ENCODE results near the gene BORCS6. TPM values are rescaled to one million over a fixed set of nuclear protein-coding genes. Genes with fewer than 3 reads are reported as not detected.

BORCS6 gene
- 1 to 10 TPM; 5.8 to 8.9 TPM for total RNA-seq
- long read RNA-seq, transcript BORCS6-201 (1 exons, 2,575 nt) = major isoform, 32 of 32 reads
- long read RNA-seq, partial matches to known transcripts = 0 of 32 reads
- long read RNA-seq, other reads (novel, unspliced or antisense) = 0 of 32 reads

DNA sequence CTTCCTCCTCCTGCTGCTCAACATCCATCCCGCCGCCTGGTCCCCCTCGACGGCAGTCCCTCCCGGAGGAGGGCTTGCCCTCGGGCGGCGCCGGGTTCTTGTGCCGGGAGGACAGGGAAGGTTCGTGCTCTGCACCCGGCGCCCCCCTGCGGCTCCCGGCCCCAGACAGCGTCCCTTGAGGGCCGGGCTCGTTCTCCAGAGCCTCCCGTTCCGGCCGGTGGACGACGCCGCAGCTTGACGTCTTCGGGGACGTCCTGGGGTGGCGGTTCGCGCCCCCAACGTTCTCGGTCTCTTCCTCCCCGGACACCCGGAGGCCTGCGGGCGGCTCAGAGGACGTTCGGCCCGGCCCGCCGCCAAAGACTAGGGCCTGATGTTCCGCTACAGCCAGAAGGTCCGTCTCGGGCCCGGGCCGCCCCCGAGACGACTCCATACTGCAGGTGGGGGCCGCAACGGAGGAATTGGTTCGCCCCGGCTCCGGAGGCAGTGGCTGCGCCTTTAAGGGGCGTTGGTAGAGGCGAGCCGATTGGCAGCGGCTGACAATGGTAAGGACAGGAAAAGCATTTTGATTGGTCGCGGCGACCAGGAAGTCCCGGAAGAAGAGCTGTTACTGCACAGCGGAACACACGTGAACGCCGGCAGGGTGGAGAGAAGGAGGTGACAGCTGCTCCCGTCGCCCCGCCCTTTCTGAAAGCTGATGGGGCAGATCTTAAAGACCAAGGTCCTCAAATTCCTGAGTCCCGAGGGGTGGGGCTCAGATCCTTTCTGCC is at the start of gene BORCS6:
Gene BORCS6 (minus strand): TSS at position 470 of the 767 bp plus-strand sequence. CDS start 40 bp downstream, at position 430.
- ATAC-seq = peak; percentile 70 to 71
- intact Hi-C loops (cut with DNase I) = no loop called here
- DNase-seq = peak; percentile 98

DNA sequence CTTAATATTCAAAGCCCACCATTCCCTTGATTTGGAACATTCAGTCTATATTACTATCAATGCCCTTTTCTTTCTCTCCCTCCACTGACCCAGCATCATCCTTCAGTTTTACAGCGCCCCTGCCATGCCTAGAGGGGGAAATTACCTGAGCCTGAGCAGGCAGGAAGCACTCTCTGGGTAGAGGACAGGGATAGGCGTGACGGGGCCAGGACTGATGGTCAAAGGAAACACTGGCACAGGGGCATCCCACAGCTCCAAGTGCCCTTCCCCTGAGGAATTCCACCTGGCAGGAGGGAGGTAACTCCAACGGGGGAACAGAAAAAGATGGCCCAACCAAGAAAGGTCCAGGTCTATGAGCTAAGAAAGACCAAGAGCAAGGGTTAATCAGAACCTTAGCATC is 47.9 kb upstream of the BORCS6 start:
- intact Hi-C loops (cut with DNase I) = no loop called here
- ATAC-seq = no peak
- no peak for DNase-seq

DNA sequence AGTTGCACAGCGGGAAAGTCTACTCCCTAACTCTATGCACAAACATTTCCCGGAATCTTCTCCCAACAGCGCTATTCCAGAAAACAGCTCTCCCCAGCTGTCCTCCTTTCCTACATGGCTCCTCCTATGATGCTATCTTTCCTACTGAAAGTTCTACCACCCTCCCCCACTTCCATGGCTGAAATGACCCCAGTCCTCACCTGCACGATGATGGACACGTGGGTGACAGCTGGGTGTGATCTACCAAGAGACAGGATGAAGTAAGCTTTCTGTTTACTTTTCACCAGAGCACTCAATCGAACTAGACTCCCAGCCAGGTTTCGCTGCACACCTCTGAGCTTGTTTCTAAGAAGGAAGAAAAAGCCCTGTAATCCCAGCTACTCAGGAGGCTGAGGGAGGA is 47.2 kb upstream of the BORCS6 start:
- DNase-seq (no peak), ATAC-seq (no peak)
- intact Hi-C loops (cut with DNase I) = no loop called here

DNA sequence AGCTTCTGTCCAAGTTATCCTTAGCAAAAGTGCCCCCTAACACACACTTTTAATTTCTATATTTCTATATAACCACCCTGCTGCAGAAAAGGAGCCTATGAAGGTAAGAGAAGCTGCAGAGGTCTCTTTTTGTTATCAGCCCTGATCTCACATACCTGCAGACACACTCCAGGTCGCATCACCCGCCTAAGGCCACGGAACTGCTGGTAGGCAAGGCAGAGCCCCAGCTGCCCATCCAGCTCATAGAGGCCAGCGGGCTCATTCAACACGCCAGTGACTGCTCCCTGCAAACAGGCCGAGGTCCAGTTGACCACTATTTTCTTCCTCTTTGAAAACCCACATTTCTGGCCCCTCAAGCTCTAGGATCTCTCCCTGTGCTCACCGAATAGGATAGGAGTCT is 45.7 kb upstream of the BORCS6 start:
- ATAC-seq = no peak
- intact Hi-C loops (cut with DNase I) = no loop called here
- no peak for DNase-seq

DNA sequence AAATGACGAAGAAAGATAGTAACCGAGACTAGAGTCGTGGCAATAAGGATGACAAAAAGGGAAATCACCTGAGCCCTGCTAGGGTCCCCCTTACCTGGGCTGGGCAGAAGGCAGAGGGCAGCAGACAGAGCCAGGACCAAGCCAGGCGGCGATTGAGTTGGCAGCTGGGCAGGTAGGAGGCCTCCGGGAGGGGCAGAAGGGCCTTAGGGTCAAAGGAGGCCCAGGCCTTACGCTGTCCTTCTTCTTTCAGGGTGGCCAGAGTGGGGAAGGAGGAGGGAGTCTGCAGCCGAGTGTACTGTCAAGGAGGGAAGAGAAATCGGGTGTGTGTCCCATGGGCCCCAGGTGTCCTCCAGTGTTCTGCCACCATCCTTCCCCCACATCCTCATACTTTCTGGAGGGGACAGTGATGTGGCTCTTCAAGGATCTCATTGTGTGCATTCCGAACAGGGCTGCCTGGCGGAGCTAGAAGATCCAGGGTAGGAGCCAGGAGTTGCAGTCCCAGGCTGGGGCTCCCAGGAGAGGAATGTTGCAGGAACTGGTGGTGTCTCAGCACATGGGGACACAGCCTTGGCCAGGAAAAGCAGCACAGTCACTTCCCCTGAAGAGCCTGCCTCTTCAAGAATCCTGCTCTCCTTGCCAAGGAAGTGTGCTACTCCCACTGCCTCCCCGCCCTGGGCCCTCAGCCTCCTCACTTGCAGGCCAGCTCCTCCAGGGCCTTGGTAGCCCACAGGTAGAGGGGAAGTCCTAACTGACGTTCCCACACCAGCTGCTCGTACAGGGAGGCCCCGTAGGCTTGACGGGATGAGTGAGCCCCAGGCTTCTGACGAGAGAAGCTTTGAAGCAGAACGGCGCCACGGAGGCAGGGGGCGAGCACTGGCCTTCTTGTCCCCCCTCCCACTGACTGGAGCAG is 44.6 kb upstream of the BORCS6 start:
- intact Hi-C loops (cut with DNase I) = no loop called here
- peak in 1 of 2 donors; percentile 49 for ATAC-seq
- DNase-seq = no peak

DNA sequence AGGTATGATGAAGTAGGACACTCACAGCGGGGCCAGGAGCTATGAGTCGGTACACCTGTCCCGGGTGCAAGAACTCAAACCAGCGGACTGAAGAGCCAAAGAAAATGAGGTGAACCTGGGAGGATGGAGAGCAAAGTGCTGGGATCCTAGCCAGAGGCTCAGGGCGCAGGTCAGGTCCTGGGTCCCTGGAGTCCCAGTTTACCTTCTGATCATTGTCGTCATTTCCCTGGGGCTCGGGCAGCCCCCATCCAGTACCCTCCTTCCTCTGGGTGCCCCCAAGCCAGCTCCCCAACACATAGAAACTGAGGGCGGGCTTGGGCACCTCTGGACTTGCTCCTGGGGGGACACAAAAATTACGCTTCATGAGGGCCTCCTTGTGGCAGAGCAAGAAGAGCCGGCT is 41.7 kb upstream of the BORCS6 start:
- intact Hi-C loops (cut with DNase I) = no loop called here
- no peak for DNase-seq
- no peak for ATAC-seq

DNA sequence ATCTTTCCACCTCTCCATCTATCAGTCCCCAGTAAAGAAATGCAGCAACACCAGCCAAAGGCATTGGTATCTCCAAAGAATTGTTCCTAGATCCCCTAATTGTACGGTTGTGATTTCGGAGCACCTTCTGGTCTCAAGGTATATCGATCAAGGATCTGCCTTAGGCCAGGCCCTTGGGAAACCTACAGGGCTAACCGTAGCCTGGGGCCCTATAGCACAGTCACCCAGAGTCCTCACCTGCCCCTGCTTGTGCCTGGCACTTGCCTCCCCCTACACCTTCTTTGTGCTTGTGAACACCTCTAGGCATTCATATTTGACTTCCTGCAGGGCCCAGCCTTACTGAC is 37.2 kb upstream of the BORCS6 start:
- ATAC-seq = no peak
- DNase-seq = no peak
- intact Hi-C loops (cut with DNase I) = loop anchor here in 1 of 2 donors (5.0 kb wide), 1 partner anchor 105 kb away; the partner anchor contains the start of gene HES7

DNA sequence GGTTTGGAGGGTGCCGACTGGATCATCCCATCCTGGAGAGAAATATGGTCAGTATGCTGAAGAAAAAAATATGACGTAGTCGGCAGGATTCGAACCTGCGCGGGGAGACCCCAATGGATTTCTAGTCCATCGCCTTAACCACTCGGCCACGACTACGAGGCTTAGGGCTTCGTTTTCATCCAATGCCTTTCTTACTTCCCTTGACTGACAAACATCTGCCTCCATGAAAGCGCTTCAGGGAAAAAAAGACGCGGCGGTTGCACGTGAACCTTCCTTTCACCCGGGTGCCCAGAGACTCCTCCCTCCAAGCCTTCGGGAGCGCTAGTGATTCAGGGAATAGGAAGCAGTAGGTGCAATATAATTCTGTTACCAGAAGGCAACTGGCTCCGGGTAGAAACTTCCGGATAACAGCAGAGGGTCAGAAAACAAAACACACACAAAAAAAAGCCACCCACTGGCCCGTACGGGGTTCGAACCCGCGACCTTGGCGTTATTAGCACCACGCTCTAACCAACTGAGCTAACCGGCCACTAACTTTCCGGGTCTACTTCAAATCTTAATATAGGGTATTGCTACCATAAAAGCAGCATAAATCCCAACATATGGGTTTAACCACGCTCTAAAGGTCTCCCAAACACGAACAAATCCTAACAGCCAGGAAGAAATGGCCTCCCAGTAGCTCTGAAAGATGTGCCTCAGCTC is 36.7 kb upstream of the BORCS6 start:
- DNase-seq = peak; percentile 69
- peak; percentile 3 to 23 for ATAC-seq
- intact Hi-C loops (cut with DNase I) = loop anchor here in 1 of 2 donors (5.0 kb wide), 1 partner anchor 104 kb away; the partner anchor contains the start of gene HES7

DNA sequence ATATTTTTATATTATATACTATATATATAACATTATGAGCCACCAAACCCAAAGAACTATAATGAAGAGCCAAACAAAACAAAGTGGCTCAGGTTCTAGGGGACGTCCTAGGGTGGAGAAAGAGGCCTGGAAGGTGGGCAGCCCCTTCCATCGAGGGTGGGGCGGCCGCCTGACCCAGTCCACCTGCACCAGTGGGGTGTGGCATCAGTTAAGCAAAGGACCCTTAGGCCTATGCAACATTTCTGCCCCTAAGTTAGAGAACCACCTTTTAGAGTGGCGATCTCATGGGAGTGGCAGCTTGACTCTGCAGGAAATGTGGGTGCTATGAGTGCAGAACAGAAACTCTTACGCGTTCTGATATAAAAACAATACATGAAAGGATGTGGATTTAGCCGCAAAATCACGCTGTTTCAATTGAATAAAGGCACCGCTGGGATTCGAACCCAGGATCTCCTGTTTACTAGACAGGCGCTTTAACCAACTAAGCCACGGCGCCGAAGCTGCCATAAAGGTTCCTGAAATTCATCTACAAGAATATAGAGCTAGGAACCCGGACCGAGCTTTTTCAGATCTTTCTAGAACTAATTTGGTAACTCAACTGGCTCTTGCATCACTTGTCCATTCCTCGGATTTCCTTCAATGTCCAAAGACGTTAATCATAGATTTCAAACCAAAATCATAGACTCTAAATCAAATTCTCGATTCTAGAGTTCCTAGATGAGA is 36.0 kb upstream of the BORCS6 start:
- ATAC-seq = no peak
- intact Hi-C loops (cut with DNase I) = loop anchor here in 1 of 2 donors (5.0 kb wide), 1 partner anchor 104 kb away; the partner anchor contains the start of gene HES7

DNA sequence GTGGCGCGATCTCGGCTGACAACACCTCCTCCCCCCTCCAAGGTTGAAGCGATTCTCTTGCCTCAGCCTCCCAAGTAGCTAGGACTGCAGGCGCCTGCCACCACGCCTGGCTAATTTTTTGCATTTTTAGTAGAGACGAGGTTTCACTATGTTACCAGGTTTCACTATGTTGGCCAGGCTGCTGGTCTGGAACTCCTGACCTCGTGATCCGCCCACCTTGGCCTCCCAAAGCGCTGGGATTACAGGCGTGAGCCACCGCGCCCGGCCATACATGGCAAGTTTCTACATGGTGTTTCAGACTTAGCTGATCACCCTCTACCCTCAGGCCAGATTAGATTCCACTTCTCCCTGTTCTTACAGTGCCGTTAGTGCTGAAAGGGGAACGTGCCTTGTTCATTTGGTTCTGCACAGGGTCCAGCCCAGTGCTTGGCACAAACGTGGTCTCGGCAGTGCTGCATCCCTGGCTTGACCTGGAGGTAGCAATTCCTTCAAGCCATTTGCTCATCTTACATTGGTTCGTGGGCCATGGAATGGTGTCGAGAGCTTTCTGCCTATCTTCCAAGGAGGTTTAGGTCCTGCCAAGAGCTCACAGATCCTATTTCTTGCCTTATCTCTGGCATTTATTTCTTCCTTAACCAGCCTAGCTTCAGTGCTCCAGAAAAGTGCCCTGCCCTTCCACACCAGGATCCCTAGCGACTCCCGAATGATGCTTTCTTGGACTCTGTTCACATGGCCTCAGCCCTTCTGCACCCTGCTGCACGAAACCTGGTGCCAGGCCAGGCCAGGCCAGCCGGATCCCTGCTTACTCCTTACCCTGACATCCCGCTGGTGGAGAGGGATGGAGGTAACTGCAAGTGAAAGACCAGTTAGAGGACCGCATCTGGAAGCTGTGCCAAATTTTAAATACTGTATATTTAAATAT is 35.2 kb upstream of the BORCS6 start:
- DNase-seq (no peak), ATAC-seq (no peak)
- intact Hi-C loops (cut with DNase I) = loop anchor here in 1 of 2 donors (5.0 kb wide), 1 partner anchor 103 kb away; the partner anchor contains the start of gene HES7

More for the DNA sequence above, 36.0 kb upstream of the BORCS6 start:
- DNase-seq = peak; percentile 44

DNA sequence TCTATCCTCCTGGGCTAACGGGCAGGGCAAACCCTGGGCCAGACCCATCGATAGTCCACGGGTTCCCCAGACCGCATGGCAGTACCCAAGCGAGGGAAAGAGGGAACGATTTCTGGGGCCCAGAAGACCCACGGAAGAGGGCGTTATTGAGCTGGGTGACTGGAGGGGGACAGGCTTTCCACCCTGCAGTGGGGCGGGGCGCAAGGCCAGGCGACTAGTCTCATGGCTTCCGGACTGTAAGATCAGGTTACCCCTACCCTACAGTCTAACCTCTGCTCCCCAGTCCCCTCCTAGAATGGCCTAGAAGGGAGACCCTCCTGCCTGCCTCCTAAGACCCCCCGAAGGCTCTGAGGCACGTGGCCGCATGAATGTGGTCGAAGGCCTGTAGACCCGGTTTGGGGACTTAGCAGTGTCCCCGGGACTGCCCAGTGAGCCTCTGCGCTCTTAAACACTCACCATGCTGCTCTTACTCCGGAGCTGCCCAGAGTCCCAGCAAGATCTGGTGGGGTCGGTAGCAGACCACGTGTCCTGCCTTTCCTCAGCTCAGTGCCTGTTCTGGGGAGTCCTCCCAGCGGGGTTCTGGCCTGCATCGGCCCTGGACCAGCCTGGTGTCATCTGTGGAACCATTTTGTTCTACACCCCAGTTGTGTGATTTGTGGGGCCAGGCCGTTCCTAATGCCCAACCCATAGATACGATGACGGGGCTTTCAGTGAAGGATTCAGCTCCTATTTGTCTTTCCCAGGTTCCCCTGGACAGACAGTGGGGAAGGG is 33.6 kb upstream of the BORCS6 start:
- ATAC-seq (peak; percentile 1 to 10), DNase-seq (peak; percentile 78)
- intact Hi-C loops (cut with DNase I) = loop anchor here (2.0 kb wide), 2 partner anchors 37 to 71 kb away; partner anchors contain the start of gene SLC25A35 (in 1 of the 2)

DNA sequence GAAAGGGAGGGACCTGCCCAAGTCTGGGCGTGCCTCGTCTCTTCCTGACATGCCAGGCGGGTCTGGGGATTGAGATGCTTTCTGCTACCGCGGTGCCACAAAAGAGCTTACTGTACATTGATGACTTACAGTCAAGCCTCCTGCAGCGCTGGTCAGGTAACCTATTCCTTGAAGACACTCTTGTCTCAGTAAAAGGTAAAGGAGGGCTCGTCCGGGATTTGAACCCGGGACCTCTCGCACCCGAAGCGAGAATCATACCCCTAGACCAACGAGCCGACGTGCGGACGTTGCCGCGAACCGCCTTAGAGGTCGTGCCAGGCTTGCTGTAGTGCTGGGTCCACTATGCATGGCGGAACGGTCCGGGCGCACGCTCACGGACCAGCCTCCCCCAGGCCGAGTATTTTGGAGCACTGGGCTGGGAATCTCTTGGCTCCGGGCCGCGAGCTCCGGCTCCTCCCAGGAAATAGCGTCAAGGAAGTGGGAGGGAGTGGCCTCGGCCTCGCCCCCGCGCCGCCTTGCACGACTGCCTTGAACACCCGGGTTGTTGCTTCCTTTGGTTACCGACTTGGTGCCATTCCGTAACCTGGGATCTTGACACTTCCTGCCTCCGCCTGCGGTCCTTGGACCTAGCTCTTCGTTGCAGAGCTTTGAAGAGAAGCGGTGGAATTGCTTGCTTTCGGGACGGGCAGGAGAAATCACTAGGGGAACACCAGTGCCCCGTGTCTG is 32.8 kb upstream of the BORCS6 start:
- intact Hi-C loops (cut with DNase I) = loop anchor here (1.0 to 2.0 kb wide), 3 partner anchors 35 to 72 kb away; partner anchors contain the start of gene SLC25A35 (in 1 of the 2)
- ATAC-seq = peak; percentile 66 to 74
- DNase-seq = peak; percentile 95

DNA sequence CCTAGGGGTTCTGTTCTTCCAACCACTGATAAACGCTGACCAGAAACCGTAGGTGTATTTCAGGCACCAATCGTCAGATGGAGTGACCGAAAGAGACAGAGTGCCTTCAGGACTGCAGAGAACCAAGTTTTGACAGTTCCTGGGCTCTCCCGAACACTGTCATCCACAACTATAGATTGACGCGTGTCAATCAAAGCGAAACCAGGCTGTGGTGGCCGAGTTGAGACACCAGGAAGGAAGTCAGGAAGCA is 32.3 kb upstream of the BORCS6 start:
- intact Hi-C loops (cut with DNase I) = loop anchor here (1.0 to 2.0 kb wide), 3 partner anchors 35 to 72 kb away; partner anchors contain the start of gene SLC25A35 (in 1 of the 2)
- ATAC-seq (no peak), DNase-seq (no peak)

DNA sequence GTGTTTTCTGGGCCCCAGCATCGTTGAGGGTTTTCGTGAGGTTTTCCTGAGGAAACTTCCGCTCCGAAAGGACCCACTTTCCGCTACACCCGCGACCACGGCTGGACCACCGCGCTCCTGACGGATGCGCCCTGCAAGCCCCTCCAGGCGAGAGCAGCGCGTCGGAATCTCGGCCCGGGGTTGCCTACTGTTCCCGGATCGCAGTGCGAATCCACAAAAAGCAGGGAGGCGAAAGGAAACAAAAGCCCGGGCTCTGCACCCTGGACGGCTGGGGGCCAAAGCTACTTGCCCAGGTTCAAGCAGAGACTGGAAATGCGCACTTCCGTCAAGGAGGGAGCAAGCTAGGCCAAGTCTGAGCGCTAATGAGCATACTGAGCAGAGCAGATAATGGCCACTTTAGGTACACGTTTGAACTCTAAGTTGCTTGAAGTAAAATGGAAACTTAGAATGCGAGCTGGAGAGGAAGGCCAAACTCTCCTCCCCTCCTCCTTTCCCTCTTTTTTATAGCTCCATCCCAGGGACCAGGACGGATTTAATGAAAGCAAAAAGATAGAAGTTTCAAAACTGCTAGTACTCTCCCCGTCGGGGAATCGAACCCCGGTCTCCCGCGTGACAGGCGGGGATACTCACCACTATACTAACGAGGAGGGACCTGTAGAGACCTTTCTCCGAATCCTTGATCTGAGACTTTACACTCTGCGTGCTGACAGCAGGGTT is 31.8 kb upstream of the BORCS6 start:
- DNase-seq = peak; percentile 80
- intact Hi-C loops (cut with DNase I) = loop anchor here (1.0 to 2.0 kb wide), 4 partner anchors 35 to 103 kb away; partner anchors contain the start of gene SLC25A35 (in 1 of the 2)
- ATAC-seq = peak; percentile 73 to 75

Data from left cardiac atrium (tissue), 4 donors.